Spleen (tissue), 11 donors: ENCODE results near the gene LGALS7. TPM values are rescaled to one million over a fixed set of nuclear protein-coding genes. Genes with fewer than 3 reads are reported as not detected.
"Not testable (repeated sequence)": the region's sequence is repeated elsewhere in the genome, so short reads cannot be mapped to it uniquely, and the experiment has no call there.

ENCODE experiments used
- DNase-seq: peaks from one replicate; pipeline ENCODE4 v3.0.0-alpha.2; 2020
- H3K27ac ChIP-seq, 8 donors: fragments of 200-600 bp; sonication (generic) in 7 of 8; 1 replicate in 4 of 8; 2 replicates in 4 of 8; pipeline versions ENCODE4 v1.5.0 to v1.8.0; 2016 to 2021; ENCODE audit warnings: inconsistent platforms in 4 of 8, mild to moderate bottlenecking in 4 of 8, moderate library complexity in 1 of 8
- H3K27me3 ChIP-seq, 7 donors: fragments of 200-600 bp; sonication (generic) in 6 of 7; replicated peaks in 1 of 7; 1 replicate in 4 of 7; 2 replicates in 3 of 7; pipeline versions ENCODE4 v1.5.0 to v1.8.0; 2016 to 2021; ENCODE audit warnings: inconsistent platforms in 3 of 7, mild to moderate bottlenecking in 1 of 7
- H3K36me3 ChIP-seq, 6 donors: fragments of 200-600 bp; sonication (generic) in 5 of 6; 1 replicate in 4 of 6; 2 replicates in 2 of 6; pipeline versions ENCODE4 v1.5.0 to v1.8.0; 2016 to 2021; ENCODE audit warnings: inconsistent platforms in 2 of 6
- H3K4me1 ChIP-seq, 6 donors: fragments of 200-600 bp; sonication (generic) in 5 of 6; 1 replicate in 3 of 6; 2 replicates in 3 of 6; pipeline versions ENCODE4 v1.5.0 to v1.8.0; 2016 to 2021; ENCODE audit warnings: inconsistent platforms in 3 of 6
- H3K4me3 ChIP-seq, 8 donors: fragments of 200-600 bp; sonication (generic) in 7 of 8; 1 replicate in 4 of 8; 2 replicates in 4 of 8; pipeline versions ENCODE4 v1.5.0 to v1.8.0; 2016 to 2021; ENCODE audit warnings: inconsistent platforms in 4 of 8, mild to moderate bottlenecking in 4 of 8, moderate library complexity in 2 of 8
- H3K9me3 ChIP-seq, 8 donors: fragments of 200-600 bp; sonication (generic) in 7 of 8; 1 replicate in 4 of 8; 2 replicates in 4 of 8; pipeline versions ENCODE4 v1.5.0 to v1.8.0; 2016 to 2021; ENCODE audit warnings: inconsistent platforms in 4 of 8
- POLR2A ChIP-seq, 3 donors: fragments of 450-650 bp; IDR thresholded peaks; one replicate each; pipeline ENCODE4 v1.5.1; 2017; ENCODE audit warnings: antibody characterized with exemption in 3 of 3, mild to moderate bottlenecking in 1 of 3
- POLR2AphosphoS5 ChIP-seq, 3 donors: sonication (generic); formaldehyde crosslinking; IDR thresholded peaks; one replicate each; pipeline ENCODE4 v1.5.1; 2017; ENCODE audit warnings: antibody characterized with exemption in 3 of 3
- WGBS, 5 donors: extraction: QIAGEN DNeasy Blood & Tissue Kit in 3 of 5; methylation state at CpG; one replicate each; pipeline versions ENCODE4 v1.1.5 to v1.1.7; 2013 to 2018; 5-methylcytosine and 5-hydroxymethylcytosine counted together
- intact Hi-C: fragments of 100-400 bp; cut with DNase I; formaldehyde crosslinking; loops from one replicate; pipeline ENCODE4 v1.15.0; 2023; ENCODE audit warnings: low total_unique reads
- polyA plus RNA-seq, 3 donors: library from polyadenylated mRNA; stranded (reverse); fragments of 200-250 nt; gene quantifications; one replicate each; pipeline ENCODE4 v1.2.1, GENCODE V29; 2013
- total RNA-seq, 7 donors: library from RNA; depleted of rRNA in 3 of 7; stranded (reverse); fragments of >200 nt in 3 of 7; fragmentation: NEBNext Ultra II Directional in 4 of 7; extraction: Animal tissue kit (Norgen Biotek cat#: 25700) in 4 of 7; gene quantifications; one replicate each; pipeline versions ENCODE4 v1.1.0 to v1.2.1, GENCODE V29; 2016 to 2021
- TF ChIP-seq, protein P1 (sequence below), 11 experiments: fragments of 200-600 bp in 7 of 11; fragments of 450-650 bp in 4 of 11; sonication (generic) in 4 of 11; IDR thresholded peaks in 8 of 11; conservative IDR thresholded peaks in 3 of 11; 1 replicate in 7 of 11; 2 replicates in 4 of 11; pipeline versions ENCODE4 v1.4.0 to v1.8.0; 2016 to 2021; ENCODE audit warnings: antibody characterized with exemption in 11 of 11, inconsistent platforms in 4 of 11, mild to moderate bottlenecking in 1 of 11
- donor health status: healthy with polysubstance abuse.
- donor health status: DM: no; HTN: no; CAD: no; lungs with moderate emphysema.
- donor health status: DM: no; HTN: no; CAD: no.
- donor health status: Bipolar disorder and iron deficiency.
- donor health status: healthy.
- donor health status: DM: no; HTN: no; CAD: no.
- donor health status: DM: yes; HTN: yes; CAD: no.

Gene LGALS7
- total and polyA plus RNA-seq, 10 donors, result 0.52 to 7.4 (median 4.7) TPM; not detected in 6

DNA sequence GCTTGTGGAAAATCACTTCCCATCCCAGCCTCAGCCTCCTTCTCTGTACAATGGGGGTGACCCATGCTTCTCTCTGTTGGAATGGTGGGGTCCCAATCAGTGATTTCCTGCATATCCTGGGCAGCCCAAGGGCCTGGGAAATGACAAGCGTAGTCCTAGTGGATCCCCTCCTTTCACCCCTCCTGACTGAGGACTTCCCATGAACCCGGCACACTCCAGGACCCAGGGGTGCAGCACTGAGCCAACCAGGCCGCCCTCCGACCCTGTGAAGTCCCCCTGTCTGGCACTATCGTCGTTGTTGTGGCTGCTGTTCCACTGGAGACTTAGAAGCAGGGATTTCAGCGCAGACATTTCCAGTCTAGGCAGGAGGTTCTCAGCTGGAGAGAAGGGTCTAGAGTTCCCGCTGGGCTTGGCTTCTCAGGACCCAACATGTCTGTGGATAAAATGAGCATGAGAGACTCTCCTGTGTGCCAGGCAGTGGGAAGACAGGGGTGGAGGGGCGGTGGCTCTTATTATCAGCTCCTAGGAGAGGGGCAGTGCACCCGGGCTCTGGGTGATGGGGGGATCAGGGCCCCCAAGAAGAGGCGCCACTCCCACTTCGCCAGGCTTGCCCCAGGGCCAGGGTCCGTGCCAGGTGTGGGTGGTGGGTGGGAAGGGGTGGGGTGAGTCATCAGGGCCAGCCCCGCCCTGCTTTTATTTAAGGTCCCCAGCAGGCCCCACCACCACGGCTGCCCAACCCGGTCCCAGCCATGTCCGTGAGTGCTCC is 15.3 kb upstream of the LGALS7 start, which contains the start of gene LGALS7B:
Gene LGALS7B (plus strand): TSS at position 723 of the 766 bp plus-strand sequence. CDS start 27 bp downstream, at position 750.
- H3K36me3 ChIP-seq, result no peaks in the 10 kb centered on the region
- H3K9me3 ChIP-seq, result no peaks in the 10 kb centered on the region
- H3K27ac ChIP-seq, result peak within 1 kb of the TSS in 1 of 8 donors; percentile 24

GRCh38 chr19:38786572-38787265 is 13.4 kb upstream of the LGALS7 start:
- Histone ChIP-seq H3K27ac (no peak overlapping the region), H3K36me3 (no peaks in the 10 kb centered on the region), H3K4me3 (no peak overlapping the region), H3K4me1 (no peaks in the 10 kb centered on the region), H3K9me3 (no peaks in the 10 kb centered on the region), H3K27me3 (no peaks in the 10 kb centered on the region)
- intact Hi-C loops, result no loop called here
- DNase-seq, result peak; percentile 61
- 66 to 89% (median 86%) methylated on average over 9 to 11 of the region's 11 CpGs for WGBS, 5 donors
- TF ChIP-seq POLR2A (IDR thresholded peaks at IDR 0.05) (no peak), POLR2AphosphoS5 (IDR thresholded peaks at IDR 0.05) (no peak)
- TF ChIP-seq, protein P1, sequence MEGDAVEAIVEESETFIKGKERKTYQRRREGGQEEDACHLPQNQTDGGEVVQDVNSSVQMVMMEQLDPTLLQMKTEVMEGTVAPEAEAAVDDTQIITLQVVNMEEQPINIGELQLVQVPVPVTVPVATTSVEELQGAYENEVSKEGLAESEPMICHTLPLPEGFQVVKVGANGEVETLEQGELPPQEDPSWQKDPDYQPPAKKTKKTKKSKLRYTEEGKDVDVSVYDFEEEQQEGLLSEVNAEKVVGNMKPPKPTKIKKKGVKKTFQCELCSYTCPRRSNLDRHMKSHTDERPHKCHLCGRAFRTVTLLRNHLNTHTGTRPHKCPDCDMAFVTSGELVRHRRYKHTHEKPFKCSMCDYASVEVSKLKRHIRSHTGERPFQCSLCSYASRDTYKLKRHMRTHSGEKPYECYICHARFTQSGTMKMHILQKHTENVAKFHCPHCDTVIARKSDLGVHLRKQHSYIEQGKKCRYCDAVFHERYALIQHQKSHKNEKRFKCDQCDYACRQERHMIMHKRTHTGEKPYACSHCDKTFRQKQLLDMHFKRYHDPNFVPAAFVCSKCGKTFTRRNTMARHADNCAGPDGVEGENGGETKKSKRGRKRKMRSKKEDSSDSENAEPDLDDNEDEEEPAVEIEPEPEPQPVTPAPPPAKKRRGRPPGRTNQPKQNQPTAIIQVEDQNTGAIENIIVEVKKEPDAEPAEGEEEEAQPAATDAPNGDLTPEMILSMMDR (IDR thresholded peaks at IDR 0.05 in 8 of 11, conservative IDR thresholded peaks at IDR 0.05 in 3 of 11), result no peak

More for the DNA sequence above, 15.3 kb upstream of the LGALS7 start, which contains the start of gene LGALS7B:
- intact Hi-C loops, result no loop called here
- WGBS, 5 donors, result 83 to 92% (median 87%) methylated on average over 8 to 13 of the region's 17 CpGs
- peaks cover 0 to 15% (median 10%) of the 10 kb centered on the region in 6 donors for H3K4me1 ChIP-seq
- DNase-seq, result no peak
- TF ChIP-seq, protein P1 (IDR thresholded peaks at IDR 0.05 in 8 of 11, conservative IDR thresholded peaks at IDR 0.05 in 3 of 11), result no peak
- no peak for TF ChIP-seq POLR2AphosphoS5 (IDR thresholded peaks at IDR 0.05)
- TF ChIP-seq POLR2A (IDR thresholded peaks at IDR 0.05), result no peak
- H3K4me3 ChIP-seq, result no peak within 1 kb of the TSS
- H3K27me3 ChIP-seq, result peaks cover 0 to 5% (median 0%) of the 10 kb centered on the region in 7 donors

DNA sequence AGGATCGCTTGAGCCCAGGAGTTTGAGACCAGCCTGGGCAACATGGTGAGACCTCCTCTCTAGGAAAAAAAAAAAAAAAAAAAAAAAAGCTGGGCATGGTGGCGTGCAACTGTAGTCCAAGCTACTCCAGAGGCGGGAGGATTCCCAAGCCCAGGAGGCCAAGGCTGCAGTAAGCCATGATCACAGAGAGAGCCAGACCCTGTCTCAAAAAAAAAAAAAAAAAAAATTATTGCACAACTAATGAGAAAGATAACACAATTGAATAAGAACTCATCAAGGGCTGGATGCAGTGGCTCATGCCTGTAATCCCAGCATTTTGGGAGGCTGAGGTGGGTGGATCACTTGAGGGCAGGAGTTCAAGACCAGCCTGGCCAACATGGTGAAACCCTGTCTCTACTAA is 12.7 kb upstream of the LGALS7 start:
- H3K27ac ChIP-seq, intact Hi-C loops, H3K36me3 ChIP-seq, DNase-seq, H3K9me3 ChIP-seq, H3K27me3 ChIP-seq, H3K4me3 ChIP-seq, H3K4me1 ChIP-seq: not testable (repeated sequence)
- WGBS, 5 donors, result 87 to 100% (median 96%) methylated on average over 3 of the region's 3 CpGs

DNA sequence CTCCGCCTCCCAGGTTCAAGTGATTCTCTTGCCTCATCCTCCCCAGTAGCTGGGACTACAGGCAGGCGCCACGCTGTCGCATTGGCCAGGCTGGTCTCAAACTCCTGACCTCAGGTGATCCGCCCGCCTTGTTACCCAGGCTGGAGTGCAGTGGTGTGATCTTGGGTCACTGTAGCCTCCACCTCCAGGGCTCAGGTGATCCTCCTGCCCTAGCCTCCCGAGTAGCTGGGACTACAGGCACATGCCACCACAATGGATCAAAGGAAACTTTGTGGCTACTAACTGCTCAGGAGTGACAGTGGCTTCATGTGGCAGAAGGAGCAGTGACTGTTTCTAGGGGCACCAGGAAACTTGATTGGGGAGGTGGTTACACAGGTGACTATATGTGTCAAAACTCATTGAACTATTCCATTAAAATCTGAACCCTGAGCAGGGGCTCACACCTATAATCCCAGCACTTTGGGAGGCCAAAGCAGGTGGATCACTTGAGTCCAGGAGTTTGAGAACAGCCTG is 11.9 kb upstream of the LGALS7 start:
- TF ChIP-seq POLR2AphosphoS5 (IDR thresholded peaks at IDR 0.05) (no peak), POLR2A (IDR thresholded peaks at IDR 0.05) (no peak)
- TF ChIP-seq, protein P1 (IDR thresholded peaks at IDR 0.05 in 8 of 11, conservative IDR thresholded peaks at IDR 0.05 in 3 of 11), result no peak
- Histone ChIP-seq H3K4me1 (no peaks in the 10 kb centered on the region), H3K36me3 (no peaks in the 10 kb centered on the region), H3K27ac (no peak overlapping the region), H3K4me3 (no peak overlapping the region), H3K9me3 (no peaks in the 10 kb centered on the region), H3K27me3 (peaks cover 0 to 4% (median 0%) of the 10 kb centered on the region in 7 donors)
- WGBS, 5 donors, result 91 to 98% (median 95%) methylated on average over 6 to 7 of the region's 7 CpGs
- peak; percentile 36 for DNase-seq
- intact Hi-C loops, result no loop called here
